Hippocampal formation (tissue), 2 donors: Measurements from ENCODE around the gene TRMT10A.
"Not testable (repeated sequence)": the region's sequence is repeated elsewhere in the genome, so short reads cannot be mapped to it uniquely, and the experiment has no call there.

Experiments used
- DNase-seq, 2 donors: peaks; one replicate each; lab custom pipeline; 2025; lab: John Stamatoyannopoulos, UW

Gene TRMT10A

GRCh38 chr4:99552872-99553271 is 11.0 kb downstream of the TRMT10A start:
- DNase-seq, result no peak

GRCh38 chr4:99540277-99540939 is 23.4 kb downstream of the TRMT10A start:
- no peak for DNase-seq

- DNase-seq, result no peak
Measured at GRCh38 chr4:99537674-99538073, 26.2 kb downstream of the TRMT10A start.

GRCh38 chr4:99536848-99537247 is 27.0 kb downstream of the TRMT10A start:
- no peak for DNase-seq

- no peak for DNase-seq
Measured at GRCh38 chr4:99536271-99536670, 27.6 kb downstream of the TRMT10A start.

GRCh38 chr4:99534699-99535098 is 29.1 kb downstream of the TRMT10A start:
- DNase-seq, result not testable (repeated sequence)

- no peak for DNase-seq
Measured at GRCh38 chr4:99529956-99530355, 33.9 kb downstream of the TRMT10A start.

- no peak for DNase-seq
Measured at GRCh38 chr4:99529228-99529627, 34.6 kb downstream of the TRMT10A start.

GRCh38 chr4:99518601-99519295 is 45.1 kb downstream of the TRMT10A start:
- DNase-seq, result no peak

- DNase-seq, result no peak
Measured at GRCh38 chr4:99510721-99511120, 53.1 kb downstream of the TRMT10A start, which contains the start of gene C4orf17. Gene C4orf17 (plus strand): TSS chr4:99511021. CDS start chr4:99513082, 2,061 bp downstream.

- no peak for DNase-seq
Measured at GRCh38 chr4:99507762-99508161, 56.1 kb downstream of the TRMT10A start.

GRCh38 chr4:99507349-99507748 is 56.5 kb downstream of the TRMT10A start:
- DNase-seq, result no peak

- DNase-seq, result no peak
Measured at GRCh38 chr4:99506781-99507180, 57.1 kb downstream of the TRMT10A start.

- no peak for DNase-seq
Measured at GRCh38 chr4:99504804-99505502, 58.9 kb downstream of the TRMT10A start.
